Hindlimb muscle (tissue), 1 donor: ENCODE measurements around the gene TMED3. TPM values are rescaled to one million over a fixed set of nuclear protein-coding genes. Genes with fewer than 3 reads are reported as not detected.

ENCODE experiments used
- DNase-seq: peaks from one replicate; pipeline ENCODE4 v3.0.0-alpha.2; 2013
- polyA plus RNA-seq: library from polyadenylated mRNA; unstranded; fragments of 120-200 nt; gene quantifications from one replicate; pipeline ENCODE4 v1.2.1, GENCODE V29; 2013; ENCODE audit not compliant: insufficient read length

Gene TMED3
- polyA plus RNA-seq: 28.4 TPM

- DNase-seq: peak; percentile 85
Observed at GRCh38 chr15:79310985-79311900, at the start of gene TMED3. Gene TMED3, plus strand, starts transcription at chr15:79311112. Its CDS starts 138 bp downstream, at chr15:79311250.

DNA sequence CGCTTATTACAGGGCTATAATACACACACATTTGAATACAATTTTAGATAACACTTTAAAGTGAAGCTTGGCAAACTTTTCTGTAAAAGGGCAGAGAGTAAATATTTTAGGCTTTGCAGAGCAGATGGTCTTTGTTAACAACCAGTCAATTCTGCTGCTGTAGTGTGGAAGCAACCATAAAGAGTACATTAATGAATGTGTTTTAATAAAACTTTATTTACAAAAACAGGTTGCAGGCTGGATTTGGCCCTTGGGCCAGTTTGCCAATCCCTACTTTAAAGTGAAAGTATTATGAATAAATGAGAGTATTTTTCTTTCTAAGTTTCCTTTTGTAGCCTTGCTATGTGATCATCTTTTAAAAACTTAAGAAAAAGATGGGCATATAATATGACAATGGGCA is 49.1 kb upstream of the TMED3 start:
- DNase-seq: no peak

DNA sequence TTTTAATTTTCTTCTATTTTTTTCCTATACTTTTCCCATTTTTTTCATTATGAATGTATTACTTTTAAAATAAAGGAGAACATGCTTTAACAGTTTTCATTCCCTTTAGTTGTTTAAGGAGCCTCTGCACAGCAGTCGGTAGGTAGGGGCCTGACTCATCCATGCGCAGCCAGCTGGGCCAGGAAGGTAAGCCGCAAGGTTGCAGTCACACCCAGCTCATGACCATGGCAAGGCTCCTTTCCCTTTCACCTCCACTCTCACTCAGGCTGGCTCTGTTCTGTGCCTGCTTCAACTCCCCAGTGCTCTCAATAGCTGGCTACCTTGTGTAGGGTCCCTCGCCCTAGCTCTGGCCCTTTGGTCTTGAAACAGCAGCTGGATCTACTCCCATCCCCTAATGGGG is 45.7 kb upstream of the TMED3 start:
- DNase-seq: no peak

DNA sequence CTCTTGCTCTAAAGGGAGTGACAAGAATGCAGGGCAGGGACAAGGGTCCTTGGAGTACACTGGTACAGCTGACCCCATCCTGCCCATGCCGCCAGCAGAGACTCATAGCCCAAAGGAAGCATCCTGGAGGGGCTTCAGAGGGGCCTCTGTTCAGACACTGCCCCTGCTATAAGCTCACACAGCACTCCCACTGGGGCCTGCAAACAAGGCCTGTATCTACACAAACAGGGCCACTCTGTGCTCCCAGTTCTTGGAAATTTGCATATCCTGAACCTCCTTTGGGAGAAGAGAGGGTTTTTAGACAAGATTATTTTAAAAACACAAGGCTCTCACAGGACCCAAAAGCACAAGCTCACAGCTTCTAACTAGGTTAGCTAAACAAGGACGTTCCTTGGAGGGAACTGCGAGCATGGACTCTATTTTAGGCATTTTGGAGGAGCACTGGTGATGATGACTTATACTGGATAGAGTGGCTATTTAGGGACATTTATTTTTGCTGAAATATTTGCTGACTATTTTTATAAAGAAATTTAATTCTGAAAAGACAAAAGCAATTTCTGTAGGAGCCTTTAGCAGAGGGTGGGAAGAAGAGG is 44.8 kb upstream of the TMED3 start:
- no peak for DNase-seq

DNA sequence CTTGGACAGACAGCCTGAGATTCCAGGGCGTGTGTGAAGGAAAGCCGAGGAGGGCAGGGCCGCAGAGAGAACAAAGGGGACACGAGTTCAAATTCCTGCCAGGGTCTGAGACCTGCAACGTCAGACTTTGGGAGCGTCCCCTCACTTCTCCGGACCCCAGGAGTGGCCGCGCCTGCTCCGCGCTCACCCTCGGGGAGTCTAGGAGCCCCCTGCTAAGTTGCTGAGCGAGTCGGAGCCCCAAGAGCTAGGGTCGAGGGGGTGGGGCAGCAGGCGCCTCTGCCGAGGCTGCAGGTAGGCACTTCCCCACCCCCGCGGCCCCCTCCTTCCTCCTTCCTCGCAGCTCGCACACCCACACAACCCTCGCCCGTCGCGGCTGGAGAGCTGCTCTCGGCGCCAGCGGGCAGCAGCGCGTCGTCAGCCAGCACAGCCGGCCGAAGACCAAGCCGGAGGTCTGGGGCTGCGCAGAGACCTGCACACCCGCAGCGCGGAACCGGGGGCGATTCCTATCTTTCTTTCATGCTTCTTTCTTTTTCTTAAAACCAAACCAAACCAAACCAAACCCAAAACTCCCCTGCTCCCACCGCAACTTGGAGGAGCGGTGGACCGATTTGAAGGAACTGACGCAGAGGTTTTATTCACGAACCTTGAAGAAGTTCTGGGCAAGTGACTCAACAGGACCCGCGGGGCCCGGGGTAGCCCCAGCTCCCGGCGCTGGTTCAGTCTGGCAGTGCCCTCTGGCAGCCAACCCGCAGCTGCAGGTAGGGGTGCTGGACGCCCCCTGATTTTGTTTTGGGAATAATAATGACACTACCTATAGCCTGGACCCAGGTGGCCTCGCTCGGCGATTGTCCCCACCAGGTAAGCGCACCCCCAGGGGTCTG is 28.3 kb upstream of the TMED3 start, which contains the start of gene ANKRD34C:
TSS of gene ANKRD34C (plus strand) at position 352 of the 881 bp plus-strand sequence. CDS start 10,563 bp downstream, outside the sequence.
- DNase-seq: no peak

DNA sequence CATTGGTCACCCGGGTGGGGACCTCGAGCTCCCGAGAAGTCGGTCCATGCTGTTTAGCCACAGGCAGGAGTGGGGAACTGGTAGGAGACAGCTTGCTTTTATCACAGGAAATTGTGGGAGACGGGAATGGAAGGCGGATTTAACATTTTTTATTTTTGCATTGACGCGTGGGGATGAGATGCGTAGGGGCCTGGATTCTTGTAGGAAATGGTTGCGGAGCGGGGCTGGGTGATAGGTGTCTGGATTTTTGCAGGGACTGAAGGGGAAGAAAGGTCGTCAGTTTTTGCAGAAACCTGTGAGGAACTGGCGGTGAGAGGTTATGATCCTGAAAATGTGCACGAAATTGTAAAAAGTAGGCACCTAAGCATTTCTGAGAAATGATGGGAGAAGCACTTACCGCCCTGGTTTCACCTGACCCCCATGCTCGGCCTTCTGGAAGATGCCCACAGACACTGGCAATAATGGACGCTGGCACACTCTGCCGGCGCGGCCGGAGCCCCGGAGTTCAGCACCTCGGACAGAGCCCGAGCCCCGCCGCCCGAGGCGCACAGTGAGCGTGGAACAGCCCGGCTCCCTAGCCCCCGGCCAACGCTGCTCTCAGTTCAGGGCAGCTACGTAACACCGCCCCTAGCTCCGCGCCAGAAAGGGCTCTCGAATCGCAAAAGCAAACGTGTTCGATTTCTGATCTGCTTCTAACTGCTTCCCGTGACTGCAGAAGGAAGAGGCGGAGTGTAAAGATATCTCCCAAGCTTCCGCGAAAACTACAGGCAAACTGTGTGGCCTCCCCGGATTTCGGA is 27.5 kb upstream of the TMED3 start:
- peak; percentile 43 for DNase-seq

DNA sequence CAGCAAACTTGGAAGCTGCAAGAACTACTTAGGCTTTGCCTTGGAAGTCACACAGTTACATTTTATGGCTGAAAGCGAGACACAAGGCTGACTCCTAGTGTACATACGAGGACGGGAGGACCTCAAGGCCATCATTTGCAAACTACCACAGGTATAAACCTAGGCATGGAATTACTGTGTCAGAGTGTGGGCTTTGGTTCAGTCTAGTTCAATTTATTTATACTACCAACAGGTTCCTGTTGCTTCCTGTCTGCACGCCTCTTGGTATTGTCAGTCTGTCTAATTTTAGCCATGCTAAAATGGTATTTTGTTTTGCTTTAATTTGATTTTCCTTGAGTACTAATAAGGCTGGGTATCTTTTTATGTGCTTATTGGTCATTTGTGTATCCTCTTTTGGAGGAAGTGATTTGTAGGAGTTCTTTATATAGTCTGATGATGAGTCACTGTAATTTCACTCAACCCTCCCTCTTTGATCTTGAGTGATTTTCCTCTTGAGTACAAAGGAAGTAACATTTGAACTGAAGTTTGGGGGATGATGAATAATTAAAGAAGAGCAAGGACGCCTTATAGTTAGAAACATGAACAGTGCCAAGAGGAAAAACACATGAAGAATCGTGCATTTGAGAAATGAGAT is 20.2 kb upstream of the TMED3 start:
- no peak for DNase-seq

GRCh38 chr15:79292011-79292410 is 18.9 kb upstream of the TMED3 start:
- no peak for DNase-seq

- DNase-seq: no peak
Observed at GRCh38 chr15:79294075-79294474, 16.8 kb upstream of the TMED3 start.

DNA sequence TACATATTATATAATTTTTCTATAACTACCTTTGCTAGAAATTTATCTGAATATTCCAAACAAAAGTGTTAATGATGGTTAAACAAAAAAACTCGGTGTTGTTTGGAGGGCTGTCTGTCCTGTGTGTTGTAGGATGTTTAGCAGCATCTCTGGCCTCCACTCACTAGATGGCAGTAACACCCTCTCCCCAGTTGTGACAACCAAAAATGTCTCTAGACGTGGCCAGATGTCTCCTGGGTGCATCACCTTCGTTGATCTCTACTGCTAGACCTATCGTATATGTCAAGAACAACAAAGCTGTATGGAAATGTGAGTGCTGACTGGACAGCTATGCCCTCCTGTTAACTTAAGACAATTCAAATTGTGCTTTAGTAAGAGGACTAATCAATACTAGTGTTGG is 14.3 kb upstream of the TMED3 start:
- DNase-seq: no peak

- DNase-seq: no peak
Observed at GRCh38 chr15:79299126-79299840, 11.6 kb upstream of the TMED3 start.

DNA sequence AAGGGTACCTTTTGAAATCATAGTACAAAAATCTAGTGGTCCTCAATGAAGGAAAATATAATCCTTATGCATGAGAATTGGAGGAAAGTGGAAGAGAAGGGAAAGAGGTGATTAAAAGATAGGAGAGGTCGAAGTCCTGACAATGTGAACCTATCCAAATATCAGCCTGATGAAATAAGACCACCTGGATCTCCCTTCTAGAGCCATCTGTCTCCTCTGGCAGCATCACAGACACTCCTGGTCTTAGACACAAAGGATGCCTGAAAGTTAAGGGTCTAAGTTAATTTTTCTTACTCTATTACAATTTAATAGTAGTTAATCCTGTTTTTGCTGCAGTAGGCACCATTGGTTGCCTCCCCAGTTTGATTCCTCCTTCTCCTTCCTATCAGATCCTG is 11.1 kb upstream of the TMED3 start:
- DNase-seq: no peak

- DNase-seq: no peak
Observed at GRCh38 chr15:79307251-79307650, 3.7 kb upstream of the TMED3 start.

DNA sequence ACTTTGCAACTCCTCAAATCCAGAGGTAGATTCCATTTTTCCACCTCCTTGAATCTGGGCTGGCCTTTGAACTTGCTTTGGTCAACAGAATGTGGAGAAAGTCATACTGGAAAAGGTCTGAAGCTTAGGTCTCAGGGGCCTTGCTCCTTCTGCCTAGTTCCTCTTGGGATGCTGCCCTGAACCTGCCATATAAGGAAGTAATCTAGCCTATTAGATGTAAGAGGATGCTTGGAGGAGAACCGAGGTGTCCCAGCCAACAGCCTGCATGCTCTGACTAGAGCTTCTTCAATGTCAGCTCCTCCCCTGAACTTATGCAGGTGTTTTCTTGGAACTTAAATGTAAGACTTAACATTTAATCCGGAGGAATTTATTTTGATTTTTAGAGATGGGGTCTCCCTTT is 2.0 kb upstream of the TMED3 start:
- no peak for DNase-seq

GRCh38 chr15:79310612-79310984 is 314 bp upstream of the TMED3 start:
- DNase-seq: no peak

- no peak for DNase-seq
Observed at GRCh38 chr15:79311901-79312553, 1.1 kb downstream of the TMED3 start.

DNA sequence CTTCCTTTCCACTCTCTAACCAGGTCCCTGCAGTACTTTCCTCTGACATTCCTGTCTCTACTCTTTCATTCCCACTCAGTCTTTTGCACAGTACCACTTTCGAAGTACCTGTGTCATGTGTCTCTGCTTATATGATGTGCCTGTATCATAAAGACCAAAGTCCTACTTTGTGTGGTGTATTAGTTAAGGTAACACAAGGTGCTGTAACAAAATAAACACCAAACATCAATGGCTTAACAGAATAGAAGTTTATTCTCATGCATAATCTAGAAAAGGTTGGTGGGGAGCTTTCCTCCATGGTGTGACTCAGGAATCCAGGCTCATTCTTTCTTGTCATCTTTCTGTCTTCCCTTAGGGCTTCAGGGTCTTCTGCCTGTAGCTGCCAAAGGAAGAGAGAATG is 3.3 kb downstream of the TMED3 start:
- DNase-seq: no peak

DNA sequence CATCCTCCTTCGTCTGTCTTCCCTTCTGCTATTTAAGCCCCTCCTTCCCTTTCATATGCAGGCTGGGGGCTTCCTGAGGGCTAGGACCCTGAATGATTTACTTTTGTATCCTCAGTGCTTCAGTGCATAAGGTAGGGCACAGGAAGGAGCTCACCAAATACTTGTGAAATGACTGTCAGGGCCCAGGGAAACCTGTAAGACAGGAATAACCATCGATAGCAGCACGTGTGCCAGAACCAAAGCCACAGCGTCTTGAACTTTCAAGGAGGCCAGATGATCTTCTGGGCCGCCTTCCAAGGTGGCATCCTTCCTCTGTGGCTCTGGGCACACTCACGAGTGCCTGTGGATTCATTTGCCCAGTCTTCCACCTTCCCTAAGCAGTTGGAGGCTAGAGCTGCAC is 3.9 kb downstream of the TMED3 start:
- DNase-seq: no peak

DNA sequence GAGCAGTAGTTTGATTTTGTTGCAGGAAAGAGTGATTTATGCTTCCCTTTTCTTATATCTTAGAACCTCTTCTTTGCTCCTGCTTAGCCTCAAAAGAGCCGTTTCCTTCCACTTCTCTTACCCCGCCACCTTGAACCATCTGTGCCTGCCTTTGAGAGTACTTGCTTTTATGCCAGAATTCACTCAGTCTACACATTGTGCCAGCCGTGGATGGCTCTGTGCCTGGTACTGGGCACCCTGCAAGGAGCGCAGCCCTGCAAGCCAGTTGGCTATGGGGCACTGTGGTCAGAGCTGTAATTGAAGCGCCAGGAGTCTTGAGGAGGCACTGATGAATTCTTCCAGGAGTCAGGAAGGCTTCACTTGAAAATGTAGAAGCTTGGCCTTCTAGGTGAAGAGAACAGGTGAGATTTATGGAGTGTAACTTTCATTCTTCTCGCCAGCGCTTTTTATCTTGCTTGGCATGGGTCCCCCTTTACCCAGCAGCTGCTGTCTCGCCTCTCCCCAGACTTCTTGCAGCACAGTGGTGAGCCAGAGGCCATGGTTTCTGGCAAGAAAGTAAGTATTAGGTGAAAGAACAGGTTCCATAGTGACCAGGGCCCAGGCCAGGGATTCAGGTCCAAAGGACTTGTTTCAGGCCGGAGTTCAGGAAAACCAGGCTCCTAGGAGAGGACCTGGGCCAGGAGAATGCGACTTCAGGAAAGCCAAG is 4.9 kb downstream of the TMED3 start:
- DNase-seq: no peak

GRCh38 chr15:79316864-79317263 is 6.0 kb downstream of the TMED3 start:
- DNase-seq: no peak
